Measurements from ENCODE around the gene MTCH1. TPM values are rescaled to one million over a fixed set of nuclear protein-coding genes. Genes with fewer than 3 reads are reported as not detected.

Gene MTCH1
- total and polyA plus RNA-seq, 3 donors from 2014 or later: 157 to 316 (median 227) TPM

DNA sequence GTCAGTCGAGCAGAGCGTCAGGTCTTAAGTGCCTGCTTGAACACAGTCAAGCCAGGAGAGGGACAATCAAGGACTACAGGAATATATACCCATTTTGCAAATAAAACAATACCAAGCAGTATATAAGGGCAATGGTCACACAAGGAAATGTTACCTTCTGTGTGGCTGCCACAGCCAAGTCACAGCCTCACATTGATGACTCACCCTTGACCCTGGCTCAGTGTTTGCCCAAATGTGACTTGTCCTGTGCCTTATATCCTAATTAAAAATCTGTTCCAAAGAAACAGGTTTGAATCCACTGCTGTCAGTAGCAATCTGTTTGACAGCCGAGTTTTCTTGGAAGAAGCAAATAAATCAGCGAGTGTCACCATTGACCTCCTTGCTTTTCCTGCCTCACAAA is 65.9 kb downstream of the MTCH1 start:
- Histone ChIP-seq H3K36me3 (ENCODE audit: low read depth, missing control alignments) (no peaks in the 10 kb centered on the region), H3K4me3 (no peak overlapping the region), H3K9me3 (no peaks in the 10 kb centered on the region), H3K27me3 (no peaks in the 10 kb centered on the region), H3K27ac (no peak overlapping the region), H3K4me1 (peaks cover 9% of the 10 kb centered on the region)
- WGBS, 2 donors: 92 to 93% methylated on average over 4 of the region's 4 CpGs
- TF ChIP-seq, protein P1, sequence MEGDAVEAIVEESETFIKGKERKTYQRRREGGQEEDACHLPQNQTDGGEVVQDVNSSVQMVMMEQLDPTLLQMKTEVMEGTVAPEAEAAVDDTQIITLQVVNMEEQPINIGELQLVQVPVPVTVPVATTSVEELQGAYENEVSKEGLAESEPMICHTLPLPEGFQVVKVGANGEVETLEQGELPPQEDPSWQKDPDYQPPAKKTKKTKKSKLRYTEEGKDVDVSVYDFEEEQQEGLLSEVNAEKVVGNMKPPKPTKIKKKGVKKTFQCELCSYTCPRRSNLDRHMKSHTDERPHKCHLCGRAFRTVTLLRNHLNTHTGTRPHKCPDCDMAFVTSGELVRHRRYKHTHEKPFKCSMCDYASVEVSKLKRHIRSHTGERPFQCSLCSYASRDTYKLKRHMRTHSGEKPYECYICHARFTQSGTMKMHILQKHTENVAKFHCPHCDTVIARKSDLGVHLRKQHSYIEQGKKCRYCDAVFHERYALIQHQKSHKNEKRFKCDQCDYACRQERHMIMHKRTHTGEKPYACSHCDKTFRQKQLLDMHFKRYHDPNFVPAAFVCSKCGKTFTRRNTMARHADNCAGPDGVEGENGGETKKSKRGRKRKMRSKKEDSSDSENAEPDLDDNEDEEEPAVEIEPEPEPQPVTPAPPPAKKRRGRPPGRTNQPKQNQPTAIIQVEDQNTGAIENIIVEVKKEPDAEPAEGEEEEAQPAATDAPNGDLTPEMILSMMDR (IDR thresholded peaks at IDR 0.05): no peak
- no peak for TF ChIP-seq POLR2A (IDR thresholded peaks at IDR 0.05)
- intact Hi-C loops (cut with DNase I; ENCODE audit: low total_unique reads): no loop called here
- no peak for DNase-seq

Other genes starting within 250 kb of the MTCH1 start
- 100 to 1,000 TPM in 1 of 2 donors, 10 to 100 TPM in 1; 97.8 to 137 TPM for gene CPNE5, start 146.8 kb downstream of the MTCH1 start, total RNA-seq
- gene CPNE5, start 146.8 kb downstream of the MTCH1 start, polyA plus RNA-seq (ENCODE audit: insufficient read depth, low read depth, low replicate concordance): 44.2 TPM
- 10 to 100 TPM; 35.0 to 39.4 TPM for gene PPIL1, start 111.4 kb downstream of the MTCH1 start, total RNA-seq
- gene PPIL1, start 111.4 kb downstream of the MTCH1 start, polyA plus RNA-seq (ENCODE audit: insufficient read depth, low read depth, low replicate concordance): 41.2 TPM
- gene C6orf89, start 100.2 kb downstream of the MTCH1 start, total RNA-seq: 10 to 100 TPM; 78.9 to 80.3 TPM
- 93.6 TPM for gene C6orf89, start 100.2 kb downstream of the MTCH1 start, polyA plus RNA-seq (ENCODE audit: insufficient read depth, low read depth, low replicate concordance)
- 10 to 100 TPM in 1 of 2 donors, 1 to 10 TPM in 1; 9.8 to 24.7 TPM for gene PI16, start 31.5 kb downstream of the MTCH1 start, total RNA-seq
- 79.3 TPM for gene PI16, start 31.5 kb downstream of the MTCH1 start, polyA plus RNA-seq (ENCODE audit: insufficient read depth, low read depth, low replicate concordance)
- gene FGD2, start 19.5 kb upstream of the MTCH1 start, total RNA-seq: 10 to 100 TPM in 1 of 2 donors, 1 to 10 TPM in 1; 7.0 to 16.0 TPM
- 5.8 TPM for gene FGD2, start 19.5 kb upstream of the MTCH1 start, polyA plus RNA-seq (ENCODE audit: insufficient read depth, low read depth, low replicate concordance)
- gene PIM1, start 184.0 kb upstream of the MTCH1 start, total RNA-seq: 10 to 100 TPM; 20.4 to 30.8 TPM
- 28.0 TPM for gene PIM1, start 184.0 kb upstream of the MTCH1 start, polyA plus RNA-seq (ENCODE audit: insufficient read depth, low read depth, low replicate concordance)